H1 (cell line): ENCODE results near the gene DEFB114. TPM values are rescaled to one million over a fixed set of nuclear protein-coding genes. Genes with fewer than 3 reads are reported as not detected.

Source experiments
- CTCF ChIA-PET: fragments of 300-600 bp; sonication (Branson Sonifier 250); formaldehyde crosslinking; loops from one replicate; lab custom pipeline; 2021; ENCODE audit not compliant: partially characterized antibody; lab: Charles Lee
- POLR2A ChIA-PET: fragments of 300-600 bp; sonication (Branson Sonifier 250); formaldehyde crosslinking; loops from one replicate; lab custom pipeline; 2021; ENCODE audit warnings: inconsistent platforms; ENCODE audit not compliant: partially characterized antibody; lab: Charles Lee
- DNase-seq, 2 experiments: peaks; one replicate each; pipeline versions ENCODE4 v3.0.0 to v3.0.0-alpha.2; 2010 to 2022; ENCODE audit warnings: low spot score in 2 of 2, low read depth in 1 of 2, mixed read lengths in 1 of 2
- FAIRE-seq: peaks from 2 replicates; lab custom pipeline; 2011; peaks lifted over from hg19 to GRCh38; lab: Jason Lieb, UNC
- H2AFZ ChIP-seq: 2 replicates; pipeline ENCODE4 v1.8.1; 2012; ENCODE audit warnings: low read length, inconsistent platforms
- H2AK5ac ChIP-seq: 2 replicates; pipeline ENCODE4 v1.6.1; 2013; ENCODE audit warnings: low read depth, low read length
- H2BK120ac ChIP-seq: replicated peaks from 2 replicates; pipeline ENCODE3; 2013; ENCODE audit warnings: low read depth, low read length, inconsistent platforms
- H2BK12ac ChIP-seq: 2 replicates; pipeline ENCODE4 v1.6.1; 2013; ENCODE audit warnings: low read depth, low read length
- H2BK15ac ChIP-seq: 2 replicates; pipeline ENCODE4 v1.6.1; 2013; ENCODE audit warnings: low read length
- H2BK20ac ChIP-seq: 2 replicates; pipeline ENCODE4 v1.6.1; 2013; ENCODE audit warnings: low read length
- H2BK5ac ChIP-seq: 2 replicates; pipeline ENCODE4 v1.6.1; 2013; ENCODE audit warnings: low read depth, low read length
- H3K14ac ChIP-seq: 2 replicates; pipeline ENCODE4 v1.6.1; 2013; ENCODE audit warnings: inconsistent platforms; ENCODE audit not compliant: insufficient read length
- H3K18ac ChIP-seq: 2 replicates; pipeline ENCODE4 v1.6.1; 2013; ENCODE audit warnings: low read length; ENCODE audit errors: extremely low read depth
- H3K23ac ChIP-seq: 2 replicates; pipeline ENCODE4 v1.6.1; 2013; ENCODE audit warnings: inconsistent platforms; ENCODE audit not compliant: insufficient read length
- H3K23me2 ChIP-seq: 2 replicates; pipeline ENCODE4 v1.6.1; 2013; ENCODE audit warnings: low read depth, low read length
- H3K27ac ChIP-seq: 2 replicates; pipeline ENCODE4 v1.6.1; 2011; ENCODE audit warnings: low read depth, low read length, inconsistent platforms
- H3K27me3 ChIP-seq, 4 experiments: replicated peaks in 1 of 4; 1 replicate in 1 of 4; 2 replicates in 3 of 4; pipeline versions ENCODE4 v1.6.1 to v1.8.1; 2011 to 2013; ENCODE audit warnings: low read length in 3 of 4, mild to moderate bottlenecking in 3 of 4, inconsistent platforms in 2 of 4, mixed read lengths in 2 of 4, moderate library complexity in 1 of 4; ENCODE audit not compliant: control insufficient read depth in 3 of 4, insufficient read depth in 3 of 4; ENCODE audit errors: extremely low read depth in 1 of 4
- H3K36me3 ChIP-seq, 4 experiments: 2 replicates each; pipeline versions ENCODE4 v1.6.1 to v1.8.1; 2011 to 2013; ENCODE audit warnings: mild to moderate bottlenecking in 4 of 4, low read length in 3 of 4, moderate library complexity in 2 of 4, control low read depth in 1 of 4, inconsistent platforms in 1 of 4; ENCODE audit not compliant: insufficient read depth in 4 of 4, control insufficient read depth in 2 of 4
- H3K4ac ChIP-seq: replicated peaks from 2 replicates; pipeline ENCODE3; 2013; ENCODE audit warnings: low read length, low read depth, mixed read lengths, inconsistent platforms; ENCODE audit not compliant: insufficient read length
- H3K4me1 ChIP-seq, 4 experiments: replicated peaks in 1 of 4; 1 replicate in 1 of 4; 2 replicates in 3 of 4; pipeline versions ENCODE4 v1.6.1 to v1.8.1; 2011 to 2013; ENCODE audit warnings: low read length in 3 of 4, inconsistent platforms in 2 of 4, mixed read lengths in 1 of 4; ENCODE audit not compliant: insufficient read depth in 4 of 4, control insufficient read depth in 3 of 4
- H3K4me2 ChIP-seq, 2 experiments: 2 replicates each; pipeline versions ENCODE4 v1.6.1 to v1.8.1; 2011 to 2013; ENCODE audit warnings: low read depth in 2 of 2, low read length in 2 of 2, control low read depth in 1 of 2, inconsistent platforms in 1 of 2, mild to moderate bottlenecking in 1 of 2; ENCODE audit not compliant: insufficient read depth in 1 of 2
- H3K4me3 ChIP-seq, 4 experiments: fragments of 200-600, 300-600 bp in 1 of 4; sonication (generic), shearing (Covaris generic), sonication (Bioruptor Twin) in 1 of 4; 2 replicates each; pipeline versions ENCODE4 v1.5.1 to v1.8.1; 2011 to 2016; ENCODE audit warnings: low read length in 4 of 4, low read depth in 3 of 4, control low read depth in 2 of 4, inconsistent platforms in 2 of 4, mild to moderate bottlenecking in 2 of 4, mixed read lengths in 1 of 4, moderate library complexity in 1 of 4; ENCODE audit not compliant: insufficient read depth in 2 of 4; ENCODE audit errors: extremely low read depth in 1 of 4
- H3K56ac ChIP-seq: replicated peaks from 2 replicates; pipeline ENCODE3; 2013; ENCODE audit warnings: low read depth, mild to moderate bottlenecking, mixed read lengths, low read length, inconsistent platforms; ENCODE audit not compliant: insufficient read length
- H3K79me1 ChIP-seq: 2 replicates; pipeline ENCODE4 v1.6.1; 2013; ENCODE audit warnings: low read depth, low read length, control low read depth
- H3K79me2 ChIP-seq, 2 experiments: 2 replicates each; pipeline versions ENCODE4 v1.6.1 to v1.8.1; 2012 to 2013; ENCODE audit warnings: low read length in 2 of 2, mild to moderate bottlenecking in 2 of 2, inconsistent platforms in 1 of 2; ENCODE audit not compliant: insufficient read depth in 2 of 2, control insufficient read depth in 1 of 2
- H3K9ac ChIP-seq, 4 experiments: replicated peaks in 1 of 4; 1 replicate in 1 of 4; 2 replicates in 3 of 4; pipeline versions ENCODE4 v1.6.1 to v1.8.1; 2011 to 2013; ENCODE audit warnings: low read depth in 3 of 4, low read length in 3 of 4, control low read depth in 2 of 4, mild to moderate bottlenecking in 2 of 4, moderate library complexity in 2 of 4, inconsistent platforms in 1 of 4; ENCODE audit errors: extremely low read depth in 1 of 4
- H3K9me3 ChIP-seq, 2 experiments: 2 replicates each; pipeline versions ENCODE4 v1.6.1 to v1.8.1; 2012 to 2013; ENCODE audit warnings: mild to moderate bottlenecking in 2 of 2, moderate library complexity in 2 of 2, control low read depth in 1 of 2, inconsistent platforms in 1 of 2, low read depth in 1 of 2, low read length in 1 of 2, mixed read lengths in 1 of 2; ENCODE audit not compliant: insufficient read depth in 2 of 2
- H4K20me1 ChIP-seq, 2 experiments: replicated peaks in 1 of 2; 2 replicates each; pipeline versions ENCODE3 to v1.8.1; 2011 to 2013; ENCODE audit warnings: inconsistent platforms in 2 of 2, low read length in 2 of 2, mild to moderate bottlenecking in 1 of 2; ENCODE audit not compliant: insufficient read depth in 2 of 2, control insufficient read depth in 1 of 2
- H4K5ac ChIP-seq: 2 replicates; pipeline ENCODE4 v1.6.1; 2013; ENCODE audit warnings: low read length, low read depth, mixed read lengths, inconsistent platforms; ENCODE audit not compliant: insufficient read length
- H4K8ac ChIP-seq: 2 replicates; pipeline ENCODE4 v1.8.0; 2013; ENCODE audit warnings: mild to moderate bottlenecking, moderate library complexity, low read length, inconsistent platforms; ENCODE audit not compliant: insufficient read depth; ENCODE audit errors: extremely low read depth
- H4K91ac ChIP-seq: replicated peaks from 2 replicates; pipeline ENCODE3; 2013; ENCODE audit warnings: low read length, mixed read lengths, inconsistent platforms; ENCODE audit not compliant: insufficient read length
- BRCA1 ChIP-seq: IDR thresholded peaks from 2 replicates; pipeline ENCODE4 v1.6.1; 2012; ENCODE audit warnings: low read depth, low read length, improper control_type of control experiment
- CHD1 ChIP-seq: IDR thresholded peaks from 2 replicates; pipeline ENCODE4 v1.6.1; 2012; ENCODE audit warnings: low read depth, low read length, improper control_type of control experiment
- HDAC6 ChIP-seq: IDR thresholded peaks from one replicate; pipeline ENCODE4 v1.7.1; 2012; ENCODE audit warnings: low read depth, mild to moderate bottlenecking, inconsistent platforms, low read length, moderate library complexity
- KDM1A ChIP-seq: fragments of 200-600, 300-600 bp; sonication (generic); IDR thresholded peaks from 2 replicates; pipeline ENCODE4 v1.7.1; 2016; ENCODE audit warnings: mild to moderate bottlenecking, low read length, borderline replicate concordance
- PHF8 ChIP-seq: fragments of 200-600 bp; sonication (generic); conservative IDR thresholded peaks from 2 replicates; pipeline ENCODE4 v1.7.1; 2012; ENCODE audit warnings: low read depth, mild to moderate bottlenecking, inconsistent platforms, low read length, moderate library complexity
- RNF2 ChIP-seq: fragments of 200-900, 300-1000 bp; sonication (generic); IDR thresholded peaks from 2 replicates; pipeline ENCODE4 v1.7.1; 2016; ENCODE audit warnings: borderline replicate concordance, low read depth, mild to moderate bottlenecking, antibody characterized with exemption, low read length; ENCODE audit not compliant: poor library complexity, severe bottlenecking; ENCODE audit errors: missing control alignments
- SIN3A ChIP-seq, 2 experiments: IDR thresholded peaks in 1 of 2; conservative IDR thresholded peaks in 1 of 2; 2 replicates each; pipeline ENCODE4 v1.6.1; 2011 to 2012; ENCODE audit warnings: low read length in 2 of 2, improper control_type of control experiment in 1 of 2, low read depth in 1 of 2, mild to moderate bottlenecking in 1 of 2
- SP1 ChIP-seq: IDR thresholded peaks from 2 replicates; pipeline ENCODE4 v1.6.1; 2011; ENCODE audit warnings: low read depth, low read length
- TBP ChIP-seq: IDR thresholded peaks from 2 replicates; pipeline ENCODE4 v1.6.1; 2011; ENCODE audit warnings: low read depth, low read length, improper control_type of control experiment
- WGBS, 2 experiments: shearing (Covaris generic) in 1 of 2; methylation state at CpG; one replicate each; pipeline versions ENCODE4 v1.1.6 to v1.1.7; 2013 to 2015; ENCODE audit warnings: low lambda C conversion rate in 2 of 2, mixed read lengths in 2 of 2, inconsistent platforms in 1 of 2, low coverage in 1 of 2, missing lambda C conversion rate in 1 of 2; ENCODE audit not compliant: insufficient replicate concordance in 2 of 2, insufficient coverage in 1 of 2, insufficient read length in 1 of 2; ENCODE audit errors: extremely low coverage in 1 of 2, missing lambda C conversion rate in 1 of 2; 5-methylcytosine and 5-hydroxymethylcytosine counted together
- polyA plus RNA-seq, 7 experiments: library from polyadenylated mRNA; depleted of rRNA in 3 of 7; stranded (reverse) in 5 of 7; unstranded in 2 of 7; fragments of >200 nt in 5 of 7; fragments of 200-250 nt in 2 of 7; gene quantifications; 1 replicate in 5 of 7; 2 replicates in 1 of 7; 4 replicates in 1 of 7; pipeline versions ENCODE4 v1.2.1 to v1.2.3, GENCODE V29; 2011 to 2013; ENCODE audit warnings: missing spikeins in 2 of 7, mixed read lengths in 2 of 7
- total RNA-seq: library from RNA; stranded (reverse); fragmentation: NEBNext Ultra II Directional; extraction: Animal tissue kit (Norgen Biotek cat#: 25700); gene quantifications from 2 replicates; pipeline ENCODE4 v1.2.1, GENCODE V29; 2021

DEFB114 gene
- total and polyA plus RNA-seq, 2 of the 8 experiments (the other 6 are each of a cell fraction or from before 2014, with no cell fraction given), result not detected

DNA sequence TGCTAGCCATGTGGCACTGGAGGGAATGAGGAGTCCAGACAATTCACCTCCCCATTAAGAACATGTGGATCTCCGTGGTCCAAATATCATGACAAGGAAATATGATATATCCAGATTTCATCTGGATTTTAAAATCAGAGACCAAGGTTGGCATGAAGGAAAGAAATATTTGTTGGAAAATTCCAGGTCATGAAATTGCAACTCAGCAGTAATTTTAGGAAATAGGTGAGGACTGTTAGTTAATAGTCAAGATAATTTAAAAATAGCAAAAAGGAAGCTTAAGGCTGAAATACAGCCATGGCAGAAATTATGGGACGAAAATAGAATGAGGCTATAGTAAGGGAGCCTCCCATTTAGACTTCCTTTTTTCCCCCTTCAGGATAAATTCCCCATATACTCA is 26.9 kb downstream of the DEFB114 start:
- Histone ChIP-seq H3K79me1 (no peaks in the 10 kb centered on the region), H2BK5ac (no peak overlapping the region), H3K79me2 (no peaks in the 10 kb centered on the region), H4K5ac (no peak overlapping the region), H3K27me3 (no peaks in the 10 kb centered on the region), H2AFZ (no peak overlapping the region), H3K23ac (no peak overlapping the region), H4K8ac (no peak overlapping the region), H3K9ac (no peak overlapping the region), H3K14ac (no peak overlapping the region), H3K4me2 (no peak overlapping the region), H3K18ac (no peak overlapping the region), H2BK12ac (no peak overlapping the region), H2BK15ac (no peak overlapping the region), H3K23me2 (no peaks in the 10 kb centered on the region), H3K9me3 (no peaks in the 10 kb centered on the region), H3K4me1 (no peaks in the 10 kb centered on the region), H2AK5ac (no peak overlapping the region), H3K27ac (no peak overlapping the region), H3K36me3 (no peaks in the 10 kb centered on the region), H3K4ac (no peak overlapping the region), H4K91ac (no peak overlapping the region), H2BK120ac (no peak overlapping the region), H4K20me1 (no peaks in the 10 kb centered on the region), H3K4me3 (no peak overlapping the region), H3K56ac (no peak overlapping the region), H2BK20ac (no peak overlapping the region)
- WGBS, 2 experiments, result 92% methylated on average over 2 of the region's 2 CpGs; no CpG with 5 or more reads in 1 of the 2 experiments
- no peak for DNase-seq
- FAIRE-seq, result no peak
- CTCF ChIA-PET, result no interaction called here
- POLR2A ChIA-PET, result no interaction called here
- TF ChIP-seq SP1 (no peak), TBP (no peak), PHF8 (no peak), RNF2 (no peak), SIN3A (conservative IDR thresholded peaks at IDR 0.05 in 1 of 2, IDR thresholded peaks at IDR 0.05 in 1 of 2; ENCODE audit: low read depth in 1 of 2, low read length in 2 of 2) (no peak), HDAC6 (no peak), CHD1 (no peak), BRCA1 (no peak), KDM1A (no peak)
